Activated T-cell treated with anti-CD3 and anti-CD28 coated beads, Interleukin-2, amount 50 U/mL, for 72 hours (primary cell): ENCODE measurements around the gene PSG1. TPM values are rescaled to one million over a fixed set of nuclear protein-coding genes. Genes with fewer than 3 reads are reported as not detected.
"Not testable (repeated sequence)": the region's sequence is repeated elsewhere in the genome, so short reads cannot be mapped to it uniquely, and the experiment has no call there.

ENCODE experiments used
- ATAC-seq, 2 donors: fragments of 150-1000 bp; cut with Tn5 transposase; replicated peaks in 1 of 2; 2 replicates each; pipeline ENCODE4 v1.10.0; 2021; ENCODE audit warnings: moderate library complexity in 2 of 2, mild to moderate bottlenecking in 1 of 2
- DNase-seq, 2 donors: peaks; one replicate each; pipeline ENCODE4 v3.0.0; 2021 to 2022; ENCODE audit warnings: mixed read lengths in 1 of 2
- H3K27ac Mint-ChIP-seq: one replicate; pipeline ENCODE4 v1.8.0; 2022; ENCODE audit warnings: mild to moderate bottlenecking, moderate library complexity, mixed read lengths
- H3K27me3 Mint-ChIP-seq: one replicate; pipeline ENCODE4 v1.8.0; 2022; ENCODE audit warnings: low read depth, mixed read lengths
- H3K36me3 Mint-ChIP-seq, 2 donors: one replicate each; pipeline ENCODE4 v1.8.0; 2022; ENCODE audit warnings: mixed read lengths in 2 of 2, mild to moderate bottlenecking in 1 of 2; ENCODE audit not compliant: insufficient read depth in 2 of 2
- H3K4me1 Mint-ChIP-seq: one replicate; pipeline ENCODE4 v1.8.0; 2022; ENCODE audit warnings: low read depth, mixed read lengths
- H3K4me3 Mint-ChIP-seq, 2 donors: one replicate each; pipeline ENCODE4 v1.8.0; 2022; ENCODE audit warnings: mild to moderate bottlenecking in 2 of 2, mixed read lengths in 2 of 2, moderate library complexity in 2 of 2
- H3K9me3 Mint-ChIP-seq, 2 donors: one replicate each; pipeline ENCODE4 v1.8.0; 2022; ENCODE audit warnings: mixed read lengths in 2 of 2
- total RNA-seq, 2 donors: library from RNA; stranded (reverse); gene quantifications; one replicate each; pipeline ENCODE4 v1.2.3, GENCODE V29; 2022

PSG1 gene
- total RNA-seq = not detected

- no peaks in the 10 kb centered on the region for H3K36me3 Mint-ChIP-seq
- ATAC-seq (no peak), DNase-seq (no peak)
- H3K4me3 Mint-ChIP-seq = no peak within 1 kb of the TSS
- H3K9me3 Mint-ChIP-seq = no peaks in the 10 kb centered on the region
- H3K27me3 Mint-ChIP-seq = peaks cover 7% of the 10 kb centered on the region
- H3K4me1 Mint-ChIP-seq = no peaks in the 10 kb centered on the region
- H3K27ac Mint-ChIP-seq = no peak within 1 kb of the TSS
Measured at GRCh38 chr19:42879613-42880012, at the start of gene PSG1. TSS of gene PSG1 (minus strand) at chr19:42879713. CDS start at chr19:42879581, 132 bp downstream.

GRCh38 chr19:42928896-42929295 lies 49.4 kb upstream of the PSG1 start:
- H3K27ac Mint-ChIP-seq = no peak overlapping the region
- no peaks in the 10 kb centered on the region for H3K27me3 Mint-ChIP-seq
- H3K4me1 Mint-ChIP-seq = no peaks in the 10 kb centered on the region
- no peaks in the 10 kb centered on the region for H3K36me3 Mint-ChIP-seq
- no peaks in the 10 kb centered on the region for H3K9me3 Mint-ChIP-seq
- DNase-seq (no peak), ATAC-seq (no peak)
- H3K4me3 Mint-ChIP-seq = no peak overlapping the region

DNA sequence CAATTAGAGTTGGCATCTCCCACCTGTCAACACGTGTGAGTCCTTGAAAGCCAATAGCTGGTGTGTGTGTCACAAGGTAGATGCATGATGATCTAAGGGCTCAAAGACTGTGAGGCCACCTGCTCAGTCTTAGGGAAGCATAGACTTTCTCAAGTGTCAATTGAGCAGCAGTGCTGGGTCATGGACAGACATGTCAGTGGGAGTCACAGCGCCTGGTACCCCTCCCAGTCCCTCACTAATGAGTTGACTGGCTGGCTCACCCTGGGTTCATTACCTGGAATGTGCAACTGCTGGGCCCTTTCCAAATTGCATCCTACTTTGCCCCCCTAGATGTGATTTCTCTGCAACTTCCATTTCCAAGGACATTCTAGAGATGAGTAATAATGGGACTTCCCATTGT lies 47.3 kb upstream of the PSG1 start:
- no peak overlapping the region for H3K4me3 Mint-ChIP-seq
- H3K36me3 Mint-ChIP-seq = no peaks in the 10 kb centered on the region
- H3K27me3 Mint-ChIP-seq = no peaks in the 10 kb centered on the region
- H3K9me3 Mint-ChIP-seq = no peaks in the 10 kb centered on the region
- DNase-seq (no peak), ATAC-seq (no peak)
- H3K27ac Mint-ChIP-seq = no peak overlapping the region
- H3K4me1 Mint-ChIP-seq = no peaks in the 10 kb centered on the region

GRCh38 chr19:42923106-42923505 lies 43.6 kb upstream of the PSG1 start:
- peak; percentile 2 to 29 for DNase-seq
- not testable (repeated sequence) for H3K4me3 Mint-ChIP-seq, H3K27me3 Mint-ChIP-seq, H3K9me3 Mint-ChIP-seq, H3K36me3 Mint-ChIP-seq, ATAC-seq, H3K27ac Mint-ChIP-seq, H3K4me1 Mint-ChIP-seq

- not testable (repeated sequence) for DNase-seq, ATAC-seq, H3K4me1 Mint-ChIP-seq, H3K27ac Mint-ChIP-seq, H3K4me3 Mint-ChIP-seq, H3K27me3 Mint-ChIP-seq, H3K9me3 Mint-ChIP-seq, H3K36me3 Mint-ChIP-seq
Measured at GRCh38 chr19:42920971-42921370, 41.5 kb upstream of the PSG1 start.

DNA sequence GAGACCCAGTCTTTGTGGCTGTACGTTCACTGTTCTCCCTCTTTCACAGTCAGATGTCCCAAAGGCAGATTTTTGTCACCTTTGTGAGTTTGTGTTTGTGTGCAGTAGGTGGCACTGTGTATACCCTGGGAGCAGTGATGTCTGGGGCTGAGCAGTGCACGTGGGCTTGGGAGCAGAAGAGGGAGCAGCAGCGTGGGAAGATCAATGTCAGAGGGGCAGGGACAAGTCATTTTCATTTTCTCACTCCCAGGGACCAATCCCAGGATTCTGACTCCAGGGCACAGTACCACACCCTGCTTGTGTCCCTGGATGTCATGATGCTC lies 40.2 kb upstream of the PSG1 start:
- DNase-seq (no peak), ATAC-seq (no peak)
- no peaks in the 10 kb centered on the region for H3K4me1 Mint-ChIP-seq
- no peak overlapping the region for H3K4me3 Mint-ChIP-seq
- H3K27me3 Mint-ChIP-seq = no peaks in the 10 kb centered on the region
- H3K9me3 Mint-ChIP-seq = no peaks in the 10 kb centered on the region
- H3K27ac Mint-ChIP-seq = no peak overlapping the region
- H3K36me3 Mint-ChIP-seq = no peaks in the 10 kb centered on the region

DNA sequence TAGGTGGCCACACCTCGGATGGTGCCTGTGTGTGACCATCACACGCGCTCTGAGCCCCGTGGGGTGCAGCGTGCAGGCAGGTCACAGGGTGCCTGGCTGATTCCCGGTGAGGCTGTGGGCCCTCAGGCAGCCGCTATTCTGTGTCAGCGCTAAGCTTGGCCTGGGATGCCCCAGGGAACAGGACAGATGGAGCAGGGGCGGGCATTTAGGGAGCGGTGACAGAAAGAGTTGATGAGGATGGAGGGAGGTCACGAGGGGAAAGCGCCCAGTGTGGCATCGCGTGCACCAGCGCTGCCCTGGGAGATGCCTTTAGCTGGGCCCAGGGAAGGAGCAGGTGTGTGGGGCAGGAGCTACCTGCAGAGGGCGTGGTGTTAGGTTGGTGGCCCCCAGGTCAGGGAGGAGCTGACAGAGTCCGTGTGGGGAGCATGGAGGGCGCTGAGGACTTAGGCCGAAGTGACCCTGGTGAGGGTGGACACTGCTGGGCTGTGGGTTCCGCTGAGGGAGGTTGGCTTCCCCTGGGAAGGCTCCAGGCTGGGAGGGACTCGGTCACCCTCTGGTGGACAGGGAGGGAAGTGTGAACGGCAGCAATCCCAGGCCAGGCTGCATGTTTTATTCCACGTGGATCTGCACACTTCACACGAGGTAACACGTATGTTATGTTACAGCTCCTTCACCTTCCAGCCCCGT lies 39.7 kb upstream of the PSG1 start:
- not testable (repeated sequence) for DNase-seq, H3K9me3 Mint-ChIP-seq, H3K4me3 Mint-ChIP-seq, H3K27me3 Mint-ChIP-seq, ATAC-seq, H3K27ac Mint-ChIP-seq, H3K36me3 Mint-ChIP-seq, H3K4me1 Mint-ChIP-seq

DNA sequence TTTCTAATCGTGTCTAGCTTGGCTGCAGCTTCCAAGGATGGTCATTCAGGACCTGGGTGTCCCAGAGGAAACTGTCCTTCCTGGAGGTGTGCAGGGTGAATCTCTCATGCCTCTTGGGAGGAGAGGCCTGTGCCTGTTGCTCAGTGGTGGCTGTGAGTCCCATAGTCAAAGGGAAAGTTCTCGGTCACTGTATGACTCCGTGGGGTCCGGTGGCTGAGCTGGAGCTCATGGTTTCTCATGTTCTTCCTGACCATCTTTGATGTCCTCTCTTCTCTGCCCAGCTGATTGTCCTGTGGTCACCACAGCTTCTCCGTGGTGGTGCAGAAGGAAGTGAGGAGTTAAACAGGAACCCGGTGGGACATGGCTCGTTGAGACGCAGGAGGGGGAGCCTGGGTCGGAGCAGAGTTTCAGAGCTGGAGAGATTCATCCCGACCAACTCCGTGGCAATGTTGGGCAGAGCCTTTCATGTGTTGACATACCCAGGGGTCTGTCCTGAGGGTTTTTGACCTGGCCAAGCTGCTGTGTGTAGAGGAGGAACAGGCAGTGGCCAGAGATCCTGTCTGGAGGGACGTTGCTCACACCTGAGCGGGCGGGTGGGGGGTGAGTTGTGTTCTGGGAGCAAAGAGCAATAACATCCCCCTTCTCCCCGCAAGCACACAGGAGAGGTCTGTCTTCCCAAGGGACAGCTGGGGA lies 39.0 kb upstream of the PSG1 start:
- DNase-seq, ATAC-seq, H3K4me1 Mint-ChIP-seq, H3K27me3 Mint-ChIP-seq, H3K9me3 Mint-ChIP-seq, H3K27ac Mint-ChIP-seq, H3K36me3 Mint-ChIP-seq, H3K4me3 Mint-ChIP-seq: not testable (repeated sequence)

DNA sequence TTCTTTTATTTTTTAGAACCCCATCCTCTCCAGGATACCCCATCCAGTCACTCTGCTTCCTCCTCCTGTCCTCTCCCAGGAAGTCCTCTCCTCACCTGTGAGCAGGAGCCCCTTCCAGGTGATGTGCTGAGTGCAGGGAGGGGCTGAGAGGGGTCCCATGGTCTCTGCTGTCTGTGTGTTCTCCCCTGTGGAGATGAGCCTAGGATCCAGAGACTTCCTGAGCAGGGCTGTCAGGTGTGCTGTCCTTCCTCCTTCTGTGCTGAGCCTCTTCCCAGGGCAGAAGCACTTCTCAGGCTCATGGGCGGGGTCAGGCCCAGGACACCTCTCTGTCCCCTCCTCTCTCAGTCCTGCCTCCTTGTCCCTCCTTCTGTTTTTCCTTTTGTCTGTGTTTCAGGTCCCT lies 38.1 kb upstream of the PSG1 start, which contains the start of gene PSG6:
Gene PSG6 (minus strand): TSS at position 261 of the 400 bp plus-strand sequence. CDS start 102 bp downstream, at position 159.
- ATAC-seq, H3K36me3 Mint-ChIP-seq: not testable (repeated sequence)

GRCh38 chr19:42916931-42917330 lies 37.4 kb upstream of the PSG1 start:
- not testable (repeated sequence) for H3K4me1 Mint-ChIP-seq, H3K4me3 Mint-ChIP-seq, ATAC-seq, DNase-seq, H3K27ac Mint-ChIP-seq, H3K27me3 Mint-ChIP-seq, H3K9me3 Mint-ChIP-seq, H3K36me3 Mint-ChIP-seq

More for the DNA sequence above, 38.1 kb upstream of the PSG1 start, which contains the start of gene PSG6:
- H3K4me1 Mint-ChIP-seq, H3K27ac Mint-ChIP-seq, H3K4me3 Mint-ChIP-seq, H3K27me3 Mint-ChIP-seq, H3K9me3 Mint-ChIP-seq, DNase-seq: not testable (repeated sequence)

DNA sequence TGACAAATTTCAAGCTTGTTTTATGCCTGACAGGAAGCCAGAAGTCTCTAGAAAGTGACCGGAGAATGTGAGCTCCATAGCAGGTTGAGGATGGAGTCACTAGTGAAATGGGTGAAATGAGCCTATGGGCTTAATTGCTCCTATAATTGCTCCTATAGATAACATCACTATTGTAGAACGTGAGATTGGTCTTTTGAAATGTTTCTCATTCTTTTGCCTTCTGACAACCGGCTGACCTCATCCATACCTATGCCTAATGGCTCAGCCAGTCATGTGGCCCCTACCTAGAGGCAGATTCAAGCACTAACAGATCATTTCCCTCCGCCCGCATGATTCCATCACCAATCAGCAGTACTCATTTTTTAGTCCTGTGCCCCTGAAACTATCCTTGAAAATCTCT lies 34.0 kb upstream of the PSG1 start:
- not testable (repeated sequence) for H3K36me3 Mint-ChIP-seq, ATAC-seq, H3K27ac Mint-ChIP-seq, H3K4me1 Mint-ChIP-seq, DNase-seq, H3K9me3 Mint-ChIP-seq, H3K4me3 Mint-ChIP-seq, H3K27me3 Mint-ChIP-seq

GRCh38 chr19:42912941-42913340 lies 33.4 kb upstream of the PSG1 start:
- not testable (repeated sequence) for ATAC-seq, H3K36me3 Mint-ChIP-seq, H3K4me1 Mint-ChIP-seq, H3K27me3 Mint-ChIP-seq, H3K27ac Mint-ChIP-seq, H3K9me3 Mint-ChIP-seq, DNase-seq, H3K4me3 Mint-ChIP-seq

DNA sequence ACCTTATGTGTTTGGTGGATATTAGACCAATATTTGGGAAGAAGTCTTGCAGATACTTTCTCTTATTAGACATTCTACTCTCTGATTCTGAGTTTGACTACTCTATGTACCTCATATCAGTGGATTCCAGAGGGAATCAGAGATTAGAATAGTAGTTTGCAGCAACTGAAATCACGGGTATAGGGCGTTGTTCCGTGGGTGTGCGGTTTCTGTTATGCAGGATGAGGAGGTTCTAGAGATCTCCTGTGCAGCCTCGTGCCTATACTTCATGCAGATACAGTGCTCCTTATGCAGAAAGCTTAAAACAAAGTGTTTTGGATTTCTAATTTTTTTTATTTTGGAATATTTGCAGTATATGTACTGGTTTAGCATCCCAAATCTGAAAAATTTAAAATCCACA lies 32.2 kb upstream of the PSG1 start:
- not testable (repeated sequence) for H3K27me3 Mint-ChIP-seq, H3K36me3 Mint-ChIP-seq, H3K4me1 Mint-ChIP-seq, ATAC-seq, H3K4me3 Mint-ChIP-seq, H3K9me3 Mint-ChIP-seq, DNase-seq, H3K27ac Mint-ChIP-seq

GRCh38 chr19:42906162-42906561 lies 26.6 kb upstream of the PSG1 start:
- H3K36me3 Mint-ChIP-seq, H3K4me1 Mint-ChIP-seq, H3K9me3 Mint-ChIP-seq, H3K27me3 Mint-ChIP-seq, ATAC-seq, H3K27ac Mint-ChIP-seq, DNase-seq, H3K4me3 Mint-ChIP-seq: not testable (repeated sequence)
